ENCODE measurements around the gene LRP1B.
"Not testable (repeated sequence)": the region's sequence is repeated elsewhere in the genome, so short reads cannot be mapped to it uniquely, and the experiment has no call there.

Gene LRP1B

DNA sequence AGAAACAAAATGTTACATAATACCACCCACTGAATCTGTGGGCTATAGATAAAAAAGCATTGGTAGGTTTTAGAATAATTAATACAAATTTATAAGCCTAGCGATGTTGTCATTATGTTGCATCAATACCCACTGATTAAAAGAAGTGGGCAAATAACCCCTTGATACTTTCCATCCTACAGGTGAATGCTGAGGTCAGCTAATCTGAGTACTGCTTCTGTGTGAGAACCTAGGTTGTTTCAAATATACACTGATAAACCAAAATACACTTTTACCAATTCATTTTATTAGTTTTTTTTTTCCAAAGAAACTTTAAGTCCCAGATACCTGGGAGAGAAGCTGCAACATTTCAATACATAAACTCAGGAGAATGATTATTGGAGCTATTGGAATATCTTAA lies 948.6 kb downstream of the LRP1B start:
- H3K4me3 ChIP-seq (IDR thresholded peaks at IDR 0.05; ENCODE audit: insufficient read depth, low read depth, low read length): no peak overlapping the region
- H3K27me3 ChIP-seq (ENCODE audit: insufficient read depth, low read depth): no peaks in the 10 kb centered on the region
- H2AFZ ChIP-seq (ENCODE audit: low read depth): no peak overlapping the region
- H3K79me2 ChIP-seq (ENCODE audit: insufficient read depth, low read depth): no peaks in the 10 kb centered on the region
- H3K4me1 ChIP-seq (ENCODE audit: low read depth, poor library complexity, severe bottlenecking): no peaks in the 10 kb centered on the region
- no peak overlapping the region for H3K9ac ChIP-seq
- no peaks in the 10 kb centered on the region for H3K36me3 ChIP-seq (ENCODE audit: insufficient read depth)
- H3K4me2 ChIP-seq: no peak overlapping the region
- no peak overlapping the region for H3K27ac ChIP-seq
- no peaks in the 10 kb centered on the region for H4K20me1 ChIP-seq (ENCODE audit: insufficient read depth)
- TF ChIP-seq, protein P1, sequence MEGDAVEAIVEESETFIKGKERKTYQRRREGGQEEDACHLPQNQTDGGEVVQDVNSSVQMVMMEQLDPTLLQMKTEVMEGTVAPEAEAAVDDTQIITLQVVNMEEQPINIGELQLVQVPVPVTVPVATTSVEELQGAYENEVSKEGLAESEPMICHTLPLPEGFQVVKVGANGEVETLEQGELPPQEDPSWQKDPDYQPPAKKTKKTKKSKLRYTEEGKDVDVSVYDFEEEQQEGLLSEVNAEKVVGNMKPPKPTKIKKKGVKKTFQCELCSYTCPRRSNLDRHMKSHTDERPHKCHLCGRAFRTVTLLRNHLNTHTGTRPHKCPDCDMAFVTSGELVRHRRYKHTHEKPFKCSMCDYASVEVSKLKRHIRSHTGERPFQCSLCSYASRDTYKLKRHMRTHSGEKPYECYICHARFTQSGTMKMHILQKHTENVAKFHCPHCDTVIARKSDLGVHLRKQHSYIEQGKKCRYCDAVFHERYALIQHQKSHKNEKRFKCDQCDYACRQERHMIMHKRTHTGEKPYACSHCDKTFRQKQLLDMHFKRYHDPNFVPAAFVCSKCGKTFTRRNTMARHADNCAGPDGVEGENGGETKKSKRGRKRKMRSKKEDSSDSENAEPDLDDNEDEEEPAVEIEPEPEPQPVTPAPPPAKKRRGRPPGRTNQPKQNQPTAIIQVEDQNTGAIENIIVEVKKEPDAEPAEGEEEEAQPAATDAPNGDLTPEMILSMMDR (conservative IDR thresholded peaks at IDR 0.05; ENCODE audit: low read depth, low read length): no peak

DNA sequence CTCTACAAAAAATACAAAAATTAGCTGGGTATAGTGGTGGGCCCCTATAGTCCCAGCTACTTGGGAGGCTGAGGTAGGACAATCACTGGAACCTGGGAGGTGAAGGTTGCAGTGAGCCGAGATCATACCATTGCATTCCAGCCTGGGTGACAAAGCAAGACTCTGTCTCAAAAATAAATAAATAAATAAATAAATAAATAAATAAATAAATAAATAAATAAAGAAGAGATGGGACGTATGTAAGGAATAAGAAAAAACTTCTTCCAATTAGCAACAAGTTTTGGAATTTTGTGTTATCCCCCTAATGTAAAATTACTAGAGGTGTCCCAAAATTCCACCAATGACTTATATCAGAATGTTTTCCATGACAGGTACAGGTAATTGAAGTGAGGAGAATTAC lies 961.7 kb downstream of the LRP1B start:
- not testable (repeated sequence) for H3K4me2 ChIP-seq; H4K20me1 ChIP-seq (ENCODE audit: insufficient read depth); H3K4me1 ChIP-seq (ENCODE audit: low read depth, poor library complexity, severe bottlenecking); H3K9ac ChIP-seq; H3K27me3 ChIP-seq (ENCODE audit: insufficient read depth, low read depth); H3K27ac ChIP-seq; H3K4me3 ChIP-seq (IDR thresholded peaks at IDR 0.05; ENCODE audit: insufficient read depth, low read depth, low read length); H2AFZ ChIP-seq (ENCODE audit: low read depth); H3K36me3 ChIP-seq (ENCODE audit: insufficient read depth); H3K79me2 ChIP-seq (ENCODE audit: insufficient read depth, low read depth)

DNA sequence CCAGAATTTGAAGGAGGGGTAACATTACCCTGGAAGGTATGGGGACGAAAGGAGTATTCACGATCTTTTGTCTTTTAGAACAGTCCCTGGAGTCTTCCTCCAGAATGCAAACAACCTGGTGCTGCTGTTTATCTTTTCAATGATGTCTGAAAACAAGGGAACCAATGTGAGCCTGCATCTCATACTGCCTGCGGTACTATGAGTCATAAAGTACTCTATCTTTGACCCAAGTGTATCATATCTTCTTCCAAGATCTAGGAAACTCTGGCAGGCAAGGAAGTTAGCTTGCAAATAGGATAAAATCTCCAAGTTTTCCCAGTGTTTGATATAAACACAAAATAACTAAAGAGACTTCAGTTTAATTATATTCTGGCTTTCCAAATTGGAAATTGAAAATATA lies 968.5 kb downstream of the LRP1B start:
- no peaks in the 10 kb centered on the region for H3K4me1 ChIP-seq (ENCODE audit: low read depth, poor library complexity, severe bottlenecking)
- no peaks in the 10 kb centered on the region for H3K27me3 ChIP-seq (ENCODE audit: insufficient read depth, low read depth)
- H3K4me3 ChIP-seq (IDR thresholded peaks at IDR 0.05; ENCODE audit: insufficient read depth, low read depth, low read length): no peak overlapping the region
- no peak overlapping the region for H3K4me2 ChIP-seq
- no peaks in the 10 kb centered on the region for H3K79me2 ChIP-seq (ENCODE audit: insufficient read depth, low read depth)
- H4K20me1 ChIP-seq (ENCODE audit: insufficient read depth): no peaks in the 10 kb centered on the region
- no peaks in the 10 kb centered on the region for H3K36me3 ChIP-seq (ENCODE audit: insufficient read depth)
- no peak overlapping the region for H3K9ac ChIP-seq
- no peak overlapping the region for H2AFZ ChIP-seq (ENCODE audit: low read depth)
- TF ChIP-seq, protein P1 (conservative IDR thresholded peaks at IDR 0.05; ENCODE audit: low read depth, low read length): no peak
- no peak overlapping the region for H3K27ac ChIP-seq

DNA sequence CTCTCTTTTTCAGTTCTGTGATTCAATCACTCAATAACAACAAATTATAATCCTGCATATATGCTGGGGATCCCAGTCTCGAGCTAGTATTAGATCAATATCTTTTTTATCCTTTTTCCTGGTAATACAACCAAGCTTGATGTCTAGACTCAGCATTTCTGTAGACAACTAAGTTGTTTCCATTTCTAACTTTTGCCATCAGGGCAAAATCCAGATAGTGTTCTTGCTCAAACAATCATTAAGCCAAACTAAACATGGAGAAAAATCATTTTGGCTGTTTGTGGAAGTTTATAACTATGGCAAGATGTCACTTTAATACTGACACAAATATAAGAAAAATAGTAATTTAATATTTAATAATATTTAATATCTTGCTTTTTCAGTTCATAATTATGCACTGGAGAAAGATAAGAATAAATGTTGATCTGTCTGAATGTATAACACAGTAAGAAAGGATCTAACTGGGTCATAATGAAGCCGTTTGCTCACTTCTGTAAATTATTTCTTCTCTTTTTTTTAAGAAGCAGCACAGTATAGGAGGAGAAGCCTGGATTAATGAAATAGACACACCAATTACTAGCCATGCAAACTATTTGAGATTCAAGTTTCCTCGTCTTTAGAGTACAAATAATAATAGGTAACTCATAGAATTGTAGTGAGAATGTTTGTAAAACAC lies 979.1 kb downstream of the LRP1B start:
- Histone ChIP-seq H3K4me2 (no peak overlapping the region), H3K9ac (no peak overlapping the region), H4K20me1 (ENCODE audit: insufficient read depth) (no peaks in the 10 kb centered on the region), H2AFZ (ENCODE audit: low read depth) (no peak overlapping the region), H3K36me3 (ENCODE audit: insufficient read depth) (no peaks in the 10 kb centered on the region), H3K27ac (no peak overlapping the region), H3K79me2 (ENCODE audit: insufficient read depth, low read depth) (no peaks in the 10 kb centered on the region), H3K4me1 (ENCODE audit: low read depth, poor library complexity, severe bottlenecking) (no peaks in the 10 kb centered on the region), H3K4me3 (IDR thresholded peaks at IDR 0.05; ENCODE audit: insufficient read depth, low read depth, low read length) (no peak overlapping the region), H3K27me3 (ENCODE audit: insufficient read depth, low read depth) (no peaks in the 10 kb centered on the region)
- TF ChIP-seq, protein P1 (conservative IDR thresholded peaks at IDR 0.05; ENCODE audit: low read depth, low read length): no peak

DNA sequence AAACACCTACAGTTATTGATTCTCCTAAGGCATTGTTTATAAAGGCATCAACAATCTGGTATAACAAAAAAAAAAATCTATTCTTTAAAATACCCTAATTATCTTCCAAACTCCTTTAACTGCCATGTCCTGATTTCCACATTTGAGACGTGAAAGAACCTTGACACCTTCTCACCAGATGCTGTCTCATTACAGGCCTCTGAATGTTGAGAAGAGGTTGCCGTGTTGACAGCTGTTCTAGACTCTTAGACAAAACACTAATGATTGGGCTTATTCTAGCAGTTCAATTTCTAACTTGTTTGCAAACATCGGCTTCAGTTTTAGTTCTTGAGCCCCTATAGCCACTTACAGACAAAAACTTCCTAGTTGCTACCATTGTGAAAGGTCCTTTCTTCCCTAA lies 988.8 kb downstream of the LRP1B start:
- Histone ChIP-seq H3K9ac (no peak overlapping the region), H3K4me2 (no peak overlapping the region), H3K4me3 (IDR thresholded peaks at IDR 0.05; ENCODE audit: insufficient read depth, low read depth, low read length) (no peak overlapping the region), H3K36me3 (ENCODE audit: insufficient read depth) (no peaks in the 10 kb centered on the region), H3K4me1 (ENCODE audit: low read depth, poor library complexity, severe bottlenecking) (no peaks in the 10 kb centered on the region), H3K27ac (no peak overlapping the region), H4K20me1 (ENCODE audit: insufficient read depth) (no peaks in the 10 kb centered on the region), H3K79me2 (ENCODE audit: insufficient read depth, low read depth) (no peaks in the 10 kb centered on the region), H2AFZ (ENCODE audit: low read depth) (no peak overlapping the region), H3K27me3 (ENCODE audit: insufficient read depth, low read depth) (no peaks in the 10 kb centered on the region)
- TF ChIP-seq, protein P1 (conservative IDR thresholded peaks at IDR 0.05; ENCODE audit: low read depth, low read length): no peak

Measured in KMS-11 (cell line).